ENCODE measurements around the gene VWF. TPM values are rescaled to one million over a fixed set of nuclear protein-coding genes. Genes with fewer than 3 reads are reported as not detected.

The VWF gene
- total and polyA plus RNA-seq, 9 donors, result 37.9 to 278 (median 107) TPM

DNA sequence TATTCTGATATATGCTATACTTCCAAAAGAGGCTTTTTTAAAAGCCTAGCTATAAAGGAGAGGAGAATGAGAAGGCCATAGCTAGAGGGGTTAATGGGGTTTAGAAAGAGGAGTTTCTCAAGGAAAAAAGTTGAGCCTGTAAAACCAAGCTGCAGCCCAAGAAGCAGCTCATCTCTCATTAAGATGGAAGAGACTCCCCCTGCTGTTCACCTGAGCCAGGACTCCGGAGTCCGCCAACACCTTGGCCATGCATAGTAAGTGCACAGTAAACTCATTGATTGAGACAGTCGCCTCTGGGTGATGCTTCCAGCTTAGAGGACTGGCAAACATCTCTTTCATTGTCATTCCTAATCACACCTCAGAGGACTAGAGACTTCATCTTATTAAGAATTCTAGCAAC is 225.6 kb downstream of the VWF start:
- Histone ChIP-seq H3K27me3 (no peaks in the 10 kb centered on the region), H3K9me3 (no peaks in the 10 kb centered on the region), H3K4me1 (ENCODE audit: insufficient read depth) (no peaks in the 10 kb centered on the region), H3K4me3 (no peak overlapping the region), H3K36me3 (no peaks in the 10 kb centered on the region), H3K27ac (no peak overlapping the region)
- 77 to 96% (median 80%) methylated on average over 3 of the region's 3 CpGs for WGBS, 3 donors
- no peak for DNase-seq
- TF ChIP-seq POLR2A (IDR thresholded peaks at IDR 0.05), result no peak
- TF ChIP-seq EP300 (IDR thresholded peaks at IDR 0.05), result no peak
- intact Hi-C loops (cut with DNase I), result no loop called here

Small RNA genes lying within 50 kb of the gene (small RNA-seq; reads per million reads assigned to genes)
- not detected for gene RN7SL69P

Other genes with a start within 250 kb of the VWF start
- 1 to 10 TPM; 3.0 to 6.7 (median 4.8) TPM for gene ANO2, start 179.4 kb downstream of the VWF start, total RNA-seq
- 1 to 10 TPM; 3.1 to 3.3 TPM for gene ANO2, start 179.4 kb downstream of the VWF start, polyA plus RNA-seq
- 100 to 1,000 TPM in 1 of 7 donors, 10 to 100 TPM in 6; 23.9 to 372 (median 49.2) TPM for gene CD9, start 75.7 kb upstream of the VWF start, total RNA-seq
- 100 to 1,000 TPM in 1 of 2 donors, 10 to 100 TPM in 1; 67.0 to 244 TPM for gene CD9, start 75.7 kb upstream of the VWF start, polyA plus RNA-seq
- gene PLEKHG6, start 186.0 kb upstream of the VWF start, total RNA-seq, result 1 to 10 TPM in 1 of 7 donors, under 1 TPM in 5, not detected in 1; 0.17 to 1.7 (median 0.51) TPM
- under 1 TPM in 1 of 2 donors, not detected in 1; 0.13 TPM for gene PLEKHG6, start 186.0 kb upstream of the VWF start, polyA plus RNA-seq
- gene TNFRSF1A, start 217.4 kb upstream of the VWF start, total RNA-seq, result 100 to 1,000 TPM; 116 to 274 (median 179) TPM
- gene TNFRSF1A, start 217.4 kb upstream of the VWF start, polyA plus RNA-seq, result 100 to 1,000 TPM in 1 of 2 donors, 10 to 100 TPM in 1; 92.8 to 230 TPM